H1 (cell line): ENCODE measurements around the gene YPEL4. TPM values are rescaled to one million over a fixed set of nuclear protein-coding genes. Genes with fewer than 3 reads are reported as not detected.
A peak's percentile ranks its signal among the peaks of the same experiment; 100 is the strongest.

Experiments used
- CTCF ChIA-PET: fragments of 300-600 bp; sonication (Branson Sonifier 250); formaldehyde crosslinking; loops from one replicate; lab custom pipeline; 2021; ENCODE audit not compliant: partially characterized antibody; lab: Charles Lee
- POLR2A ChIA-PET: fragments of 300-600 bp; sonication (Branson Sonifier 250); formaldehyde crosslinking; loops from one replicate; lab custom pipeline; 2021; ENCODE audit warnings: inconsistent platforms; ENCODE audit not compliant: partially characterized antibody; lab: Charles Lee
- DNase-seq, 2 experiments: peaks; one replicate each; pipeline versions ENCODE4 v3.0.0 to v3.0.0-alpha.2; 2010 to 2022; ENCODE audit warnings: low spot score in 2 of 2, low read depth in 1 of 2, mixed read lengths in 1 of 2
- FAIRE-seq: peaks from 2 replicates; lab custom pipeline; 2011; peaks lifted over from hg19 to GRCh38; lab: Jason Lieb, UNC
- H2AFZ ChIP-seq: 2 replicates; pipeline ENCODE4 v1.8.1; 2012; ENCODE audit warnings: low read length, inconsistent platforms
- H2AK5ac ChIP-seq: 2 replicates; pipeline ENCODE4 v1.6.1; 2013; ENCODE audit warnings: low read depth, low read length
- H2BK120ac ChIP-seq: replicated peaks from 2 replicates; pipeline ENCODE3; 2013; ENCODE audit warnings: low read depth, low read length, inconsistent platforms
- H2BK12ac ChIP-seq: 2 replicates; pipeline ENCODE4 v1.6.1; 2013; ENCODE audit warnings: low read depth, low read length
- H2BK15ac ChIP-seq: 2 replicates; pipeline ENCODE4 v1.6.1; 2013; ENCODE audit warnings: low read length
- H2BK20ac ChIP-seq: 2 replicates; pipeline ENCODE4 v1.6.1; 2013; ENCODE audit warnings: low read length
- H2BK5ac ChIP-seq: 2 replicates; pipeline ENCODE4 v1.6.1; 2013; ENCODE audit warnings: low read depth, low read length
- H3K14ac ChIP-seq: 2 replicates; pipeline ENCODE4 v1.6.1; 2013; ENCODE audit warnings: inconsistent platforms; ENCODE audit not compliant: insufficient read length
- H3K18ac ChIP-seq: 2 replicates; pipeline ENCODE4 v1.6.1; 2013; ENCODE audit warnings: low read length; ENCODE audit errors: extremely low read depth
- H3K23ac ChIP-seq: 2 replicates; pipeline ENCODE4 v1.6.1; 2013; ENCODE audit warnings: inconsistent platforms; ENCODE audit not compliant: insufficient read length
- H3K23me2 ChIP-seq: 2 replicates; pipeline ENCODE4 v1.6.1; 2013; ENCODE audit warnings: low read depth, low read length
- H3K27ac ChIP-seq: 2 replicates; pipeline ENCODE4 v1.6.1; 2011; ENCODE audit warnings: low read depth, low read length, inconsistent platforms
- H3K27me3 ChIP-seq, 4 experiments: replicated peaks in 1 of 4; 1 replicate in 1 of 4; 2 replicates in 3 of 4; pipeline versions ENCODE4 v1.6.1 to v1.8.1; 2011 to 2013; ENCODE audit warnings: low read length in 3 of 4, mild to moderate bottlenecking in 3 of 4, inconsistent platforms in 2 of 4, mixed read lengths in 2 of 4, moderate library complexity in 1 of 4; ENCODE audit not compliant: control insufficient read depth in 3 of 4, insufficient read depth in 3 of 4; ENCODE audit errors: extremely low read depth in 1 of 4
- H3K36me3 ChIP-seq, 4 experiments: 2 replicates each; pipeline versions ENCODE4 v1.6.1 to v1.8.1; 2011 to 2013; ENCODE audit warnings: mild to moderate bottlenecking in 4 of 4, low read length in 3 of 4, moderate library complexity in 2 of 4, control low read depth in 1 of 4, inconsistent platforms in 1 of 4; ENCODE audit not compliant: insufficient read depth in 4 of 4, control insufficient read depth in 2 of 4
- H3K4ac ChIP-seq: replicated peaks from 2 replicates; pipeline ENCODE3; 2013; ENCODE audit warnings: low read length, low read depth, mixed read lengths, inconsistent platforms; ENCODE audit not compliant: insufficient read length
- H3K4me1 ChIP-seq, 4 experiments: replicated peaks in 1 of 4; 1 replicate in 1 of 4; 2 replicates in 3 of 4; pipeline versions ENCODE4 v1.6.1 to v1.8.1; 2011 to 2013; ENCODE audit warnings: low read length in 3 of 4, inconsistent platforms in 2 of 4, mixed read lengths in 1 of 4; ENCODE audit not compliant: insufficient read depth in 4 of 4, control insufficient read depth in 3 of 4
- H3K4me2 ChIP-seq, 2 experiments: 2 replicates each; pipeline versions ENCODE4 v1.6.1 to v1.8.1; 2011 to 2013; ENCODE audit warnings: low read depth in 2 of 2, low read length in 2 of 2, control low read depth in 1 of 2, inconsistent platforms in 1 of 2, mild to moderate bottlenecking in 1 of 2; ENCODE audit not compliant: insufficient read depth in 1 of 2
- H3K4me3 ChIP-seq, 4 experiments: fragments of 200-600, 300-600 bp in 1 of 4; sonication (generic), shearing (Covaris generic), sonication (Bioruptor Twin) in 1 of 4; 2 replicates each; pipeline versions ENCODE4 v1.5.1 to v1.8.1; 2011 to 2016; ENCODE audit warnings: low read length in 4 of 4, low read depth in 3 of 4, control low read depth in 2 of 4, inconsistent platforms in 2 of 4, mild to moderate bottlenecking in 2 of 4, mixed read lengths in 1 of 4, moderate library complexity in 1 of 4; ENCODE audit not compliant: insufficient read depth in 2 of 4; ENCODE audit errors: extremely low read depth in 1 of 4
- H3K56ac ChIP-seq: replicated peaks from 2 replicates; pipeline ENCODE3; 2013; ENCODE audit warnings: low read depth, mild to moderate bottlenecking, mixed read lengths, low read length, inconsistent platforms; ENCODE audit not compliant: insufficient read length
- H3K79me1 ChIP-seq: 2 replicates; pipeline ENCODE4 v1.6.1; 2013; ENCODE audit warnings: low read depth, low read length, control low read depth
- H3K79me2 ChIP-seq, 2 experiments: 2 replicates each; pipeline versions ENCODE4 v1.6.1 to v1.8.1; 2012 to 2013; ENCODE audit warnings: low read length in 2 of 2, mild to moderate bottlenecking in 2 of 2, inconsistent platforms in 1 of 2; ENCODE audit not compliant: insufficient read depth in 2 of 2, control insufficient read depth in 1 of 2
- H3K9ac ChIP-seq, 4 experiments: replicated peaks in 1 of 4; 1 replicate in 1 of 4; 2 replicates in 3 of 4; pipeline versions ENCODE4 v1.6.1 to v1.8.1; 2011 to 2013; ENCODE audit warnings: low read depth in 3 of 4, low read length in 3 of 4, control low read depth in 2 of 4, mild to moderate bottlenecking in 2 of 4, moderate library complexity in 2 of 4, inconsistent platforms in 1 of 4; ENCODE audit errors: extremely low read depth in 1 of 4
- H3K9me3 ChIP-seq, 2 experiments: 2 replicates each; pipeline versions ENCODE4 v1.6.1 to v1.8.1; 2012 to 2013; ENCODE audit warnings: mild to moderate bottlenecking in 2 of 2, moderate library complexity in 2 of 2, control low read depth in 1 of 2, inconsistent platforms in 1 of 2, low read depth in 1 of 2, low read length in 1 of 2, mixed read lengths in 1 of 2; ENCODE audit not compliant: insufficient read depth in 2 of 2
- H4K20me1 ChIP-seq, 2 experiments: replicated peaks in 1 of 2; 2 replicates each; pipeline versions ENCODE3 to v1.8.1; 2011 to 2013; ENCODE audit warnings: inconsistent platforms in 2 of 2, low read length in 2 of 2, mild to moderate bottlenecking in 1 of 2; ENCODE audit not compliant: insufficient read depth in 2 of 2, control insufficient read depth in 1 of 2
- H4K5ac ChIP-seq: 2 replicates; pipeline ENCODE4 v1.6.1; 2013; ENCODE audit warnings: low read length, low read depth, mixed read lengths, inconsistent platforms; ENCODE audit not compliant: insufficient read length
- H4K8ac ChIP-seq: 2 replicates; pipeline ENCODE4 v1.8.0; 2013; ENCODE audit warnings: mild to moderate bottlenecking, moderate library complexity, low read length, inconsistent platforms; ENCODE audit not compliant: insufficient read depth; ENCODE audit errors: extremely low read depth
- H4K91ac ChIP-seq: replicated peaks from 2 replicates; pipeline ENCODE3; 2013; ENCODE audit warnings: low read length, mixed read lengths, inconsistent platforms; ENCODE audit not compliant: insufficient read length
- CEBPB ChIP-seq: IDR thresholded peaks from 2 replicates; pipeline ENCODE4 v1.6.1; 2012; ENCODE audit warnings: low read depth, low read length
- CHD2 ChIP-seq: IDR thresholded peaks from 2 replicates; pipeline ENCODE4 v1.6.1; 2012; ENCODE audit warnings: low read length, improper control_type of control experiment
- GABPA ChIP-seq: IDR thresholded peaks from 2 replicates; pipeline ENCODE4 v1.6.1; 2011; ENCODE audit warnings: mild to moderate bottlenecking, low read length, moderate library complexity, borderline replicate concordance; ENCODE audit not compliant: insufficient read depth
- GTF2F1 ChIP-seq: IDR thresholded peaks from 2 replicates; pipeline ENCODE4 v1.6.1; 2012; ENCODE audit warnings: low read depth, low read length, improper control_type of control experiment, borderline replicate concordance
- JUND ChIP-seq: IDR thresholded peaks from 2 replicates; pipeline ENCODE4 v1.6.1; 2011; ENCODE audit warnings: mild to moderate bottlenecking, improper control_type of control experiment, low read length
- RAD21 ChIP-seq, 2 experiments: IDR thresholded peaks in 1 of 2; conservative IDR thresholded peaks in 1 of 2; 2 replicates each; pipeline ENCODE4 v1.6.1; 2011; ENCODE audit warnings: low read depth in 2 of 2, low read length in 2 of 2, improper control_type of control experiment in 1 of 2, inconsistent platforms in 1 of 2, mild to moderate bottlenecking in 1 of 2, moderate library complexity in 1 of 2
- RBBP5 ChIP-seq: IDR thresholded peaks from 2 replicates; pipeline ENCODE4 v1.7.1; 2012; ENCODE audit warnings: low read depth, mild to moderate bottlenecking, inconsistent platforms, low read length, moderate library complexity, borderline replicate concordance
- RXRA ChIP-seq: IDR thresholded peaks from 2 replicates; pipeline ENCODE4 v1.6.1; 2011; ENCODE audit warnings: low read depth, mild to moderate bottlenecking, low read length, moderate library complexity; ENCODE audit not compliant: insufficient read depth
- SIN3A ChIP-seq, 2 experiments: IDR thresholded peaks in 1 of 2; conservative IDR thresholded peaks in 1 of 2; 2 replicates each; pipeline ENCODE4 v1.6.1; 2011 to 2012; ENCODE audit warnings: low read length in 2 of 2, improper control_type of control experiment in 1 of 2, low read depth in 1 of 2, mild to moderate bottlenecking in 1 of 2
- WGBS, 2 experiments: shearing (Covaris generic) in 1 of 2; methylation state at CpG; one replicate each; pipeline versions ENCODE4 v1.1.6 to v1.1.7; 2013 to 2015; ENCODE audit warnings: low lambda C conversion rate in 2 of 2, mixed read lengths in 2 of 2, inconsistent platforms in 1 of 2, low coverage in 1 of 2, missing lambda C conversion rate in 1 of 2; ENCODE audit not compliant: insufficient replicate concordance in 2 of 2, insufficient coverage in 1 of 2, insufficient read length in 1 of 2; ENCODE audit errors: extremely low coverage in 1 of 2, missing lambda C conversion rate in 1 of 2; 5-methylcytosine and 5-hydroxymethylcytosine counted together
- polyA plus RNA-seq, 7 experiments: library from polyadenylated mRNA; depleted of rRNA in 3 of 7; stranded (reverse) in 5 of 7; unstranded in 2 of 7; fragments of >200 nt in 5 of 7; fragments of 200-250 nt in 2 of 7; gene quantifications; 1 replicate in 5 of 7; 2 replicates in 1 of 7; 4 replicates in 1 of 7; pipeline versions ENCODE4 v1.2.1 to v1.2.3, GENCODE V29; 2011 to 2013; ENCODE audit warnings: missing spikeins in 2 of 7, mixed read lengths in 2 of 7
- total RNA-seq: library from RNA; stranded (reverse); fragmentation: NEBNext Ultra II Directional; extraction: Animal tissue kit (Norgen Biotek cat#: 25700); gene quantifications from 2 replicates; pipeline ENCODE4 v1.2.1, GENCODE V29; 2021
- TF ChIP-seq, protein P1 (sequence below), 3 experiments: IDR thresholded peaks; 1 replicate in 2 of 3; 2 replicates in 1 of 3; pipeline versions ENCODE4 v1.5.1 to v1.6.1; 2011; ENCODE audit warnings: low read length in 3 of 3, mild to moderate bottlenecking in 3 of 3, inconsistent platforms in 2 of 3, low read depth in 1 of 3, moderate library complexity in 1 of 3; ENCODE audit not compliant: insufficient read depth in 1 of 3; ENCODE audit errors: control extremely low read depth in 1 of 3

The YPEL4 gene
- total and polyA plus RNA-seq, 2 of the 8 experiments (the other 6 are each of a cell fraction or from before 2014, with no cell fraction given) = 0.13 to 0.38 TPM

- peaks cover 2% of the 10 kb centered on the region for H3K23me2 ChIP-seq
- no peaks in the 10 kb centered on the region for H3K9me3 ChIP-seq
- H4K91ac ChIP-seq = no peak overlapping the region
- H3K27me3 ChIP-seq = no peaks in the 10 kb centered on the region
- no peak overlapping the region for H2AK5ac ChIP-seq
- POLR2A ChIA-PET = interaction anchor here (0.6 to 1.5 kb wide), 9 partner anchors 9 to 88 kb away, joined by 3 to 8 read pairs (median 3); partner anchors contain the start of genes BTBD18, SELENOH and YPEL4
- no peak overlapping the region for H3K18ac ChIP-seq
- no peak overlapping the region for H4K8ac ChIP-seq
- no peak overlapping the region for H3K9ac ChIP-seq
- H3K4me1 ChIP-seq = no peaks in the 10 kb centered on the region; a peak in 1 of 7 replicates
- H2AFZ ChIP-seq = no peak overlapping the region
- H3K79me2 ChIP-seq = peaks cover 0 to 17% of the 10 kb centered on the region in 2 experiments; a peak in 3 of 4 replicates
- H3K14ac ChIP-seq = no peak overlapping the region
- no peak overlapping the region for H3K23ac ChIP-seq
- H3K36me3 ChIP-seq = peaks cover 3 to 25% (median 19%) of the 10 kb centered on the region in 4 experiments; a peak in 6 of 8 replicates
- no peak overlapping the region for H2BK12ac ChIP-seq
- H3K4me2 ChIP-seq = no peak overlapping the region
- H3K79me1 ChIP-seq = peaks cover 4% of the 10 kb centered on the region; the same call in 1 of the 2 replicates
- H2BK15ac ChIP-seq = no peak overlapping the region
- H3K4ac ChIP-seq = no peak overlapping the region
- H3K4me3 ChIP-seq = no peak overlapping the region
- H4K5ac ChIP-seq = no peak overlapping the region
- FAIRE-seq (no peak), DNase-seq (no peak)
- WGBS, 2 experiments = 89% methylated on average over 4 of the region's 4 CpGs; no CpG with 5 or more reads in 1 of the 2 experiments
- H3K56ac ChIP-seq = no peak overlapping the region
- H4K20me1 ChIP-seq = peaks cover 2 to 3% of the 10 kb centered on the region in 2 experiments
- CTCF ChIA-PET = interaction anchor here (0.6 to 3.2 kb wide), 15 partner anchors 10 to 849 kb away, joined by 3 to 8 read pairs (median 3); no protein-coding TSS in a partner anchor
- H2BK120ac ChIP-seq = no peak overlapping the region
- H2BK20ac ChIP-seq = no peak overlapping the region
- H2BK5ac ChIP-seq = no peak overlapping the region
- H3K27ac ChIP-seq = no peak overlapping the region
- no peak for TF ChIP-seq SIN3A (conservative IDR thresholded peaks at IDR 0.05 in 1 of 2, IDR thresholded peaks at IDR 0.05 in 1 of 2; ENCODE audit: low read depth in 1 of 2, low read length in 2 of 2)
- TF ChIP-seq GABPA = no peak
- TF ChIP-seq RXRA = no peak
- no peak for TF ChIP-seq CHD2
- no peak for TF ChIP-seq JUND
- no peak for TF ChIP-seq GTF2F1
- peak; percentile 41 to 66 for TF ChIP-seq RAD21 (IDR thresholded peaks at IDR 0.05 in 1 of 2, conservative IDR thresholded peaks at IDR 0.05 in 1 of 2; ENCODE audit: low read depth in 2 of 2, low read length in 2 of 2)
- TF ChIP-seq RBBP5 = no peak
- TF ChIP-seq, protein P1, sequence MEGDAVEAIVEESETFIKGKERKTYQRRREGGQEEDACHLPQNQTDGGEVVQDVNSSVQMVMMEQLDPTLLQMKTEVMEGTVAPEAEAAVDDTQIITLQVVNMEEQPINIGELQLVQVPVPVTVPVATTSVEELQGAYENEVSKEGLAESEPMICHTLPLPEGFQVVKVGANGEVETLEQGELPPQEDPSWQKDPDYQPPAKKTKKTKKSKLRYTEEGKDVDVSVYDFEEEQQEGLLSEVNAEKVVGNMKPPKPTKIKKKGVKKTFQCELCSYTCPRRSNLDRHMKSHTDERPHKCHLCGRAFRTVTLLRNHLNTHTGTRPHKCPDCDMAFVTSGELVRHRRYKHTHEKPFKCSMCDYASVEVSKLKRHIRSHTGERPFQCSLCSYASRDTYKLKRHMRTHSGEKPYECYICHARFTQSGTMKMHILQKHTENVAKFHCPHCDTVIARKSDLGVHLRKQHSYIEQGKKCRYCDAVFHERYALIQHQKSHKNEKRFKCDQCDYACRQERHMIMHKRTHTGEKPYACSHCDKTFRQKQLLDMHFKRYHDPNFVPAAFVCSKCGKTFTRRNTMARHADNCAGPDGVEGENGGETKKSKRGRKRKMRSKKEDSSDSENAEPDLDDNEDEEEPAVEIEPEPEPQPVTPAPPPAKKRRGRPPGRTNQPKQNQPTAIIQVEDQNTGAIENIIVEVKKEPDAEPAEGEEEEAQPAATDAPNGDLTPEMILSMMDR (IDR thresholded peaks at IDR 0.05; ENCODE audit: control extremely low read depth in 1 of 3, insufficient read depth in 1 of 3, low read depth in 1 of 3, low read length in 3 of 3) = peak in 1 of 3 experiments; percentile 26; a peak in 2 of 4 replicates
- 0 out of 2 replicates have a peak, but pooled peaks have one; percentile 2 for TF ChIP-seq CEBPB
These were observed 13.2 kb upstream of the YPEL4 start for GRCh38 chr11:57662893-57663292.
